Motor neuron (in vitro differentiated cells): ENCODE results near the gene RAC3. TPM values are rescaled to one million over a fixed set of nuclear protein-coding genes. Genes with fewer than 3 reads are reported as not detected.

Experiments used
- ATAC-seq, 8 experiments: fragments of 200-7000 bp; cut with Tn5 transposase; replicated peaks in 6 of 8; 2 replicates each; pipeline ENCODE4 v1.8.0; 2021; ENCODE audit warnings: mild to moderate bottlenecking in 8 of 8, moderate library complexity in 8 of 8
- H3K27ac ChIP-seq, 2 donors: fragments of 250-450 bp; sonication (Bioruptor Pico); 2 replicates each; pipeline ENCODE4 v1.9.0; 2021; ENCODE audit warnings: antibody characterized with exemption in 2 of 2, mild to moderate bottlenecking in 2 of 2, moderate library complexity in 1 of 2
- H3K4me1 ChIP-seq, 2 donors: fragments of 250-450 bp; sonication (Bioruptor Pico); replicated peaks in 1 of 2; 2 replicates each; pipeline ENCODE4 v1.6.1; 2021; ENCODE audit warnings: antibody characterized with exemption in 2 of 2, mild to moderate bottlenecking in 2 of 2, moderate library complexity in 1 of 2
- H3K4me3 ChIP-seq, 5 donors: fragments of 250-450 bp; sonication (Bioruptor Pico); 2 replicates each; pipeline ENCODE4 v1.9.0; 2021; ENCODE audit warnings: antibody characterized with exemption in 5 of 5, mild to moderate bottlenecking in 5 of 5, moderate library complexity in 4 of 5
- WGBS, 10 experiments: fragments of 450-650 bp; shearing (Covaris generic); methylation state at CpG; one replicate each; pipeline ENCODE4 v1.0.0; 2022; 5-methylcytosine and 5-hydroxymethylcytosine counted together
- in situ Hi-C, 9 experiments: fragments of 400-800 bp; cut with MboI; loops; one replicate each; pipeline ENCODE4 v1.15.0; 2021; ENCODE audit warnings: low sequenced_read_pairs in 9 of 9, low pct_unique_long_range_greater_than_20kb in 2 of 9; ENCODE audit not compliant: unreplicated experiment in 9 of 9
- total RNA-seq, 8 experiments: library from RNA; unstranded; fragments of 300-600 nt; gene quantifications; 2 replicates each; pipeline versions ENCODE4 v1.2.3 to v1.2.4, GENCODE V29; 2022

The RAC3 gene
- total RNA-seq, 8 experiments from 2014 or later, result 1.8 to 92.9 (median 52.3) TPM

GRCh38 chr17:82047379-82047778, 15.9 kb downstream of the RAC3 start:
- 87 to 100% (median 94%) methylated on average over 5 to 12 of the region's 24 CpGs; no CpG with 5 or more reads in 6 of the 10 experiments for WGBS, 10 experiments
- H3K27ac ChIP-seq, result no peak overlapping the region
- H3K4me1 ChIP-seq, result peaks cover 0 to 6% of the 10 kb centered on the region in 2 donors
- no peak for ATAC-seq
- no peak overlapping the region for H3K4me3 ChIP-seq
- in situ Hi-C loops, result loop anchor here in 4 of 9 experiments (25.0 kb wide), 2 partner anchors 90 to 115 kb away; no protein-coding TSS in a partner anchor

- in situ Hi-C loops, result loop anchor here in 4 of 9 experiments (25.0 kb wide), 2 partner anchors 89 to 114 kb away; no protein-coding TSS in a partner anchor
- Histone ChIP-seq H3K4me1 (peaks cover 6 to 10% of the 10 kb centered on the region in 2 donors), H3K4me3 (no peak overlapping the region), H3K27ac (no peak overlapping the region)
- no peak for ATAC-seq
- 53 to 100% (median 81%) methylated on average over 1 to 6 of the region's 25 CpGs; no CpG with 5 or more reads in 3 of the 10 experiments for WGBS, 10 experiments
Measured at GRCh38 chr17:82047914-82048570, 16.6 kb downstream of the RAC3 start.

DNA sequence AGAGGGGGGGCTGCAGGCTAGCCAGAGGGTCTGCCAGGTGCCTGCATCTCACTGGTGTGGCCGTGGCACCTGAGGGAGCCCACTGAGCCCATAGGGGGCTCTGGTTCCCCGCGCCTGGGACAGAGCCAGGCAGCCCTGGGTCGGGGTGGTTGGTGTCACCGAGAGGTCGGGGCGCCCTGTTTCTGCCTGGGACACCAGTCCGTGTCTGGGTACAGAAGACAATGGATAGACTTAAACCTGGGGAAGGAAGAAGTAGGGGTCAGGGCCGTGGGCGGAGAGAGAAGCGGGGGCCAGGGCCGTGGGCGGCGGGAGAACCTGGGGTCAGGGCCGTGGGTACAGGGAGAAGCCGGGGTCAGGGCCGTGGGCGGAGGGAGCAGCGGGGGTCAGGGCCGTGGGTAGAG, 17.1 kb downstream of the RAC3 start:
- no peak overlapping the region for H3K27ac ChIP-seq
- in situ Hi-C loops, result loop anchor here in 4 of 9 experiments (25.0 kb wide), 2 partner anchors 89 to 114 kb away; no protein-coding TSS in a partner anchor
- no peak overlapping the region for H3K4me3 ChIP-seq
- H3K4me1 ChIP-seq, result peaks cover 7 to 12% of the 10 kb centered on the region in 2 donors
- WGBS, 10 experiments, result 100% methylated on average over 4 of the region's 20 CpGs; no CpG with 5 or more reads in 9 of the 10 experiments
- no peak for ATAC-seq

DNA sequence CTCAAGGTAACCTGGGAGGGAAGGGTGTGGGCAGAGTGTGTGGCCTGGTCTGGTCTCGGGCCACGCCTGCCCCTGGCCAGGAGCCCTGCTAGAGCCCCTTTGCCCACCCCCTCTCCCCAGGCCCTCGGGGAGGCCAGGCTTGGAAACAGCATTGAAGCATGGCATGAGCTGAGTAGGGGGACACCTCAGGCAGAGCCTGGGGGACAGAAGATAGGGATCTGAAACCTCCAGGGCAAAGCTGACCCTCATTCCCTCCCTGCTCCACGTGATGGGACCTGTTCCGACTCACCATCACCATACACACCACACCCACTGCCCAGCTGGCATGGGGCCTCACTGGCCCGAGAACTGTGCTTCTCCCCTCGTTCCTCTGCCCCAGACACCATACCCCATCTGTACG, 17.6 kb downstream of the RAC3 start:
- no peak for ATAC-seq
- Histone ChIP-seq H3K4me1 (peaks cover 7 to 12% of the 10 kb centered on the region in 2 donors), H3K4me3 (no peak overlapping the region), H3K27ac (no peak overlapping the region)
- in situ Hi-C loops, result loop anchor here in 4 of 9 experiments (25.0 kb wide), 2 partner anchors 88 to 113 kb away; no protein-coding TSS in a partner anchor
- WGBS, 10 experiments, result 20 to 40% methylated on average over 1 of the region's 8 CpGs; no CpG with 5 or more reads in 8 of the 10 experiments

- 96 to 100% (median 100%) methylated on average over 1 to 3 of the region's 16 CpGs; no CpG with 5 or more reads in 7 of the 10 experiments for WGBS, 10 experiments
- no peak overlapping the region for H3K27ac ChIP-seq
- H3K4me3 ChIP-seq, result no peak overlapping the region
- in situ Hi-C loops, result loop anchor here in 4 of 9 experiments (25.0 kb wide), 2 partner anchors 88 to 113 kb away; no protein-coding TSS in a partner anchor
- H3K4me1 ChIP-seq, result peaks cover 7 to 12% of the 10 kb centered on the region in 2 donors
- no peak for ATAC-seq
Measured at GRCh38 chr17:82049521-82049971, 18.1 kb downstream of the RAC3 start.

- Histone ChIP-seq H3K27ac (no peak overlapping the region), H3K4me3 (peak overlapping the region; percentile 75 to 100 (median 96)), H3K4me1 (peaks cover 7 to 12% of the 10 kb centered on the region in 2 donors)
- ATAC-seq, result no peak
- in situ Hi-C loops, result no loop called here
- 75 to 92% (median 80%) methylated on average over 1 to 9 of the region's 28 CpGs; no CpG with 5 or more reads in 5 of the 10 experiments for WGBS, 10 experiments
Measured at GRCh38 chr17:82050152-82050760, 18.8 kb downstream of the RAC3 start.

DNA sequence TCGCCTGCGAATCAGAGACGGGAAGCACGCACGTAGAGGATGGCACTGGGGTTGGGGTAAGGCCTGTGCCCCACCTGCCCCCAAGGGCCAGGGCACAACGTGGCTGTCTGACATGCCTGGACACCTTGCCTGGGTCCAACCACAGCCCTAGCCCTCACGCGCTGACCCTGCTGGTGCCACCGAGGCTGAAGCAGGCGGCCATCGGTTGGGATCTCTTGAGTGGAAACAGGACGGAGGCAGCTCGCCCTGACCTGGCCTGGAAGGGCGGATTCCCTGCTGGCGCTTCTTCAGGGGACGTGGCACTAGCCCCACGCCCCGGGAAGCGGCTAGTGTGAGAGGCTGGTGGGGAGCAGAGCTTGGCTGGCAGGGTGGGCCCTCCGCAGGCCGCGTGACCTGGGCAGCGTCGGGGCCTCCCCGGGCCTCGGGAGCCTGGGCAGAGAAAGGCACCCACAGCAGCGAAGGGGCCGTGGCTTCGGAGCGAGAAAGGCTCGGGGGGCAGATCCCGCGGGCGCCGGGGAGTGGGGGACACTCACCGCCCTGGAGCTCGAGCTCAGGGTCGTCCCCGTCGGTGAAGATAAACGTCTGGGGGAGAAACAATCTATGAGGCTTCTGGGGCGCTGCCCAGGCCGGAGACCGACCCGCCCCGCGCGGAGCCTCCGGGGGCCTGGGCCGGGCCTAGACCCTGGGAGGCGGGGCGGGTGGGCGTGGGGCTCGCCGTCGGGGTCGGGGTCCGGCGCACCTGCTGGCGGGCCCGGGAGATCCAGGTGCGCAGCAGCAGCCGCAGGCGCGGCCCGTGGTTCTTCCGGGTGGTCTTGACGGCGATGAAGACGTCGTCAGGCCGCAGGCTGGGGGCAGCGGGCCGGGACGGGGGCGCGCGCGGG, 19.5 kb downstream of the RAC3 start:
- H3K27ac ChIP-seq, result peak overlapping the region; percentile 69 to 86
- WGBS, 10 experiments, result 24 to 60% methylated on average over 1 to 5 of the region's 79 CpGs; no CpG with 5 or more reads in 8 of the 10 experiments
- peak; percentile 12 to 58 (median 48) for ATAC-seq
- peak overlapping the region; percentile 75 to 100 (median 96) for H3K4me3 ChIP-seq
- peaks cover 7 to 12% of the 10 kb centered on the region in 2 donors for H3K4me1 ChIP-seq
- in situ Hi-C loops, result no loop called here

GRCh38 chr17:82051776-82052637, 20.5 kb downstream of the RAC3 start, which contains the start of the genes GPS1 and RFNG:
TSS of gene GPS1 (plus strand) at chr17:82051898. CDS start at chr17:82051932, 34 bp downstream.
TSS of gene RFNG (minus strand) at chr17:82051811. CDS start at chr17:82051766, 45 bp downstream.
- in situ Hi-C loops, result no loop called here
- Histone ChIP-seq H3K4me1 (peaks cover 7 to 12% of the 10 kb centered on the region in 2 donors), H3K4me3 (peak within 1 kb of the TSS; percentile 75 to 100 (median 96)), H3K27ac (peak within 1 kb of the TSS; percentile 69 to 86)
- ATAC-seq, result peak; percentile 76 to 90 (median 81)
- 0 to 7% (median 2%) methylated on average over 3 to 9 of the region's 94 CpGs; no CpG with 5 or more reads in 7 of the 10 experiments for WGBS, 10 experiments

GRCh38 chr17:82052638-82053059, 21.2 kb downstream of the RAC3 start:
- in situ Hi-C loops, result no loop called here
- Histone ChIP-seq H3K4me3 (peak overlapping the region; percentile 75 to 100 (median 96)), H3K4me1 (peaks cover 7 to 12% of the 10 kb centered on the region in 2 donors), H3K27ac (no peak overlapping the region)
- WGBS, 10 experiments, result 0 to 30% (median 11%) methylated on average over 1 to 12 of the region's 19 CpGs; no CpG with 5 or more reads in 4 of the 10 experiments
- peak in 2 of 8 experiments; percentile 6 to 11 for ATAC-seq

GRCh38 chr17:82053130-82053529, 21.7 kb downstream of the RAC3 start:
- H3K4me3 ChIP-seq, result peak overlapping the region in 4 of 5 donors; percentile 75 to 100 (median 90)
- in situ Hi-C loops, result no loop called here
- H3K4me1 ChIP-seq, result peaks cover 7 to 12% of the 10 kb centered on the region in 2 donors
- WGBS, 10 experiments, result 80 to 100% (median 92%) methylated on average over 1 to 8 of the region's 19 CpGs; no CpG with 5 or more reads in 5 of the 10 experiments
- H3K27ac ChIP-seq, result no peak overlapping the region
- ATAC-seq, result no peak

GRCh38 chr17:82053556-82054263, 22.2 kb downstream of the RAC3 start:
- WGBS, 10 experiments, result 82 to 100% (median 93%) methylated on average over 1 to 10 of the region's 28 CpGs; no CpG with 5 or more reads in 5 of the 10 experiments
- Histone ChIP-seq H3K4me1 (peaks cover 7 to 12% of the 10 kb centered on the region in 2 donors), H3K27ac (no peak overlapping the region), H3K4me3 (no peak overlapping the region)
- in situ Hi-C loops, result no loop called here
- ATAC-seq, result no peak
